HG03280 (cell line): ENCODE data around the gene SART3.
"Not testable (repeated sequence)": the region's sequence is repeated elsewhere in the genome, so short reads cannot be mapped to it uniquely, and the experiment has no call there.

Source experiments
- ATAC-seq: cut with Tn5 transposase; IDR thresholded peaks from one replicate; pipeline ENCODE4 v1.9.1; 2021; ENCODE audit warnings: mild to moderate bottlenecking, moderate library complexity; ENCODE audit not compliant: unreplicated experiment

Gene SART3

DNA sequence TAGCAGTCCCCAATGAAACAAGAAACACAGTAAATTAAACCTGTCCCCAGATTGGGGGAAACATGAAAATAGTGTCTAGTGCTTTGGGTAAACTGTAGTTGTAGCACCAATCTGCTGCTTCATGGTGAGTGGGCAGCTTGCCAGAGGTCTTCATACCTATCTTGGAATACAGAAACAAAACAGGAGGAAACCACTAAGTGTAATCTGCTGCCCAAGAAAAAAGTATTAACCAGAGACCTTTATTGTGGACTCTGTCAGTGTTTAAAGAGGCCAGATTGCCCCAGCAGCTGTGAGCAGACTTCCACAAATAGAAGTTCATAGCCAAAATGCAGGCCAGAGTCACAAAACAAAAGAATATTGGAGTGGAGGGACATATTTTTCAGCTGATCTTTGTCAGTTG lies 3.8 kb upstream of the SART3 start:
- no peak for ATAC-seq

DNA sequence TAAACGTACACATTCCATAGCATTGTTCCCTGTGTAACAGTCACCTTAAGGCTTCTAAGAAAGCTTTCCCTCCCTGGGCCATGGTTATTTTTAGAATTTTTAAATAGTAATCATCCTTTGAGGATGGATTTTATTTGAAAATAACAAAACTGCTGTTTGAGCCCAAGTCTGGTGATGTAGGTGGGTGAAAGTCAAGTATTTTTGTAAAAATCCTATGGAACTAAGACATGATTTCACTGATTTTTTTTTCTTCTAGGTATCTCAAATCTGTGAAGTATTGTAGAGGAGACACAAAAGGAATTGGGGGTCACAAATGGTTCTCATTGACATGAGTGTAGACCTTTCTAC lies 2.8 kb upstream of the SART3 start:
- ATAC-seq: no peak

DNA sequence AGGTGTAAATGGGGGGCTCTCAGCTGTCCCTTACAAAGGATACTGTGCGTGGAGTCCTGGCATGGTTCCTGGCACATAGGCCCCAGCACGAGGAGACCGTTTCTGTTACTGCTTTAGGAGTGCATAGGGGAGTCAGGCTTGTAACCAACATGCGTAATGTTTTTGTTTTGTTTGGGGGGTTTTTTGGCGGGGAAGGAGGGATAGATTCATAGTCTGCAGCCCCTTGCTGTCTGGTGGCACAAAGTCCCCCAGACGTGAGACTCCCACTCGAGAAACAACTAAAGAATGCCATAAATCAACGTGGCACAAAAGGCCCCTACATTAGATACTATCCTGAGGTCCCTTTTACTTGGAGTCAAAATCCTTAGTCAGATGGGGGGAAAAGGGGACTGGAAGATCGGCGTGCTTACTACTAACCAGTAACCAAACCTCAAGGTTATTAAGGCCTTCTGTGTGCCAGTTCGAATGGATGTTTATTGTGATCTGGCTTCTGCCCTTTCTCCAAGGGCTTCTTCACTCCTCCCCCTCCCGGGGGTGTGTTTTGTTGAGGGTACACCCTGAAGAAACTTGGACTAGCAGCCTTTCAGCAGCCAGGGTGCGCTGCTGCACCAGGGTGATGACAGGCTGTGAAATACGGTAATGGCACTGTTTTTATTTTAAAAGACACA lies 2.3 kb upstream of the SART3 start:
- ATAC-seq: peak; percentile 43

DNA sequence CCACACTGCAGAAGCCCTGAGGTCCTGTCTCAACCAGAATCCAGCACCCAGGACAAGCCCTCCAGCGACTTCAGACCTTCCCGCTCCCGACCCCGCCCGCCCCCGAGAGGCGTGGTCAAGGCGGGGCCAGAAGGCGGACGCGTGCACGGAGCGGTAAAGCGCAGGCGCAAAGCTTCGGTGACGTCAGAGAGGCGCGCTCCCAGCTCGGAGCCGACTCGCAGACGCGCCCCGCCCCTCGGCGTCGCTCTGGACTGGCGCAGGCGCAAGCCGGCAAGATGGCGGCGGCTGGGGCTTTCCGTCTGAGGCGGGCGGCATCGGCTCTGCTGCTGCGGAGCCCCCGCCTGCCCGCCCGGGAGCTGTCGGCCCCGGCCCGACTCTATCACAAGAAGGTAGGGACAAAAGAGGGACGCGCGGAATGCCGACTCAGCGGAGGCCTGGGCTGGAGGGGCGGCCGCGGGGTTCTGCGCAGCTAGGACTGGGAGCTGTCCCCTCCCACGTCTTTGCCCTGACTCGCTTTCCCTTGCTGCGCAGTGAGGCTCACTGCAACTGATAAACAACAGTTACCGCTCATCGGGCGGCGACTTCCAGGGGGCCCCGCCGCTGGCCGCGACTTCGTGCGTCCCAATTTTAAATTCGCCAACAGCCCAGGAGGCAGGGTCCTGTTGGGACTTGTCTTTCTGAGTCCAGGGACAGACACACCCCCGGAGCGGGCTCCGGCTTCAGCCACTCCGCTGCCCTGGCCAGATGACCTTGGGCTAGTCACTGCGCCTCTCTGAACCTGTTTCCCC lies 1.6 kb upstream of the SART3 start, which contains the start of gene ISCU:
TSS of gene ISCU (plus strand) at position 249 of the 788 bp plus-strand sequence. CDS start at position 276, 27 bp downstream.
- peak; percentile 69 for ATAC-seq

DNA sequence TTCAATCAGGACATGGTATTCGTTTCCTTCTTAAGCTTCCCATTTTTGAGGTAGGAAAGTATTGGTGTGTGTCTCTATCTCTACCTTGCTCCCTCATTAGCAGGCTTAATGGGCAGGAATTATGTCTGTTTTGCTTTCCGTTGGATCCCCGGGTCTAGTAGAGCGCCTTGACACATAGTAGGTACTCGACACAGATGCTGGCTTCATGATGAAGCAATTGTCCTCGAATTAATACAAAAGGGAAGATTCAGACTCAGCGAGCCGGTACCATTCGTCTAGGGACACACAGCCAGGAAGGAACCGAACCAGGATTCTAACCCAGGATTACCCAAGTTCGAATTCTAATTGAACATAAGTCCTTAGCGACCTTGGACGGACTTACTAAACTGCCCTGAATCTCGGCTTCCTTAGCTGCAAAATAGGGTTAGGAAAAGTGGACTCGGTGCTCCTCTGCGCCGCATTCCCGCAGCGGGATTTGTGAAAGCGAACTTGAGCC lies 927 bp upstream of the SART3 start:
- no peak for ATAC-seq

DNA sequence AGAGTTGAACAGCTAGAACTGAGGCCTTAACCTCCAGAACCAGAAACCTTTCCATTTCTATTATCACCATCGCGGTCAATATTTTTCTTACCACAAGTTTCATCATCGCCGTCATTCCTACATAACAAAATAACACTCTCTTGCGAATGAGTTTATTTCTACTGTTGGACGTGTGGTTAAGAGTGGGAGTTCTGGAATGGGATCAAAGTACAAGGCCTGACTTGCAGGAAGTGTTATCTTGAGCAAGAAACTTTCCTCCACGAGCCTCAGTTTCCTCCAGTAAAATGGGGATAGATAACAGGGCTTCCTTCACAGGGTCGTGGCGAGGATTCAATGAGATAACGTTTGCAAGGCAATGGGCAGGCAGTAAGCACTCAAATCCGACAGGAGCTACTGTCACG lies 652 bp downstream of the SART3 start:
- ATAC-seq: no peak

DNA sequence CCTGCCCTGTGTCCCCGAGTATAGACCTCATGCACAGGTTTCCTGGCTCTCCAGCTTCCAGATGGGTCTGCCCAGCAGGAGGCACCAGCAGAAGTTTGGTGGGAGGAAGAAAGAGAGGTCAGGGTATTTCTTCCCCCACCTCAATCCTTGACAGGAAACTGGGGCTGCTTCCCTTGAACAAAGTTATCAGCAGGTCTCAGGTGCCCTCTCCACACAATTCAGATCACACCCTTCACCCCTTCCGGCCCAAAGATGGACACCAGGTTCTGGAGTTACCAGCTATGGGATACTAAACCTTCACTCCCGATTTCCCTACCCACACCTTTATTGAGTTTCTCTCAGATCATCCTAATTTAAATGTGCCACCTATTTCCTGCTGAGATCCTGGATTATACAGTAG lies 1.2 kb downstream of the SART3 start:
- no peak for ATAC-seq

DNA sequence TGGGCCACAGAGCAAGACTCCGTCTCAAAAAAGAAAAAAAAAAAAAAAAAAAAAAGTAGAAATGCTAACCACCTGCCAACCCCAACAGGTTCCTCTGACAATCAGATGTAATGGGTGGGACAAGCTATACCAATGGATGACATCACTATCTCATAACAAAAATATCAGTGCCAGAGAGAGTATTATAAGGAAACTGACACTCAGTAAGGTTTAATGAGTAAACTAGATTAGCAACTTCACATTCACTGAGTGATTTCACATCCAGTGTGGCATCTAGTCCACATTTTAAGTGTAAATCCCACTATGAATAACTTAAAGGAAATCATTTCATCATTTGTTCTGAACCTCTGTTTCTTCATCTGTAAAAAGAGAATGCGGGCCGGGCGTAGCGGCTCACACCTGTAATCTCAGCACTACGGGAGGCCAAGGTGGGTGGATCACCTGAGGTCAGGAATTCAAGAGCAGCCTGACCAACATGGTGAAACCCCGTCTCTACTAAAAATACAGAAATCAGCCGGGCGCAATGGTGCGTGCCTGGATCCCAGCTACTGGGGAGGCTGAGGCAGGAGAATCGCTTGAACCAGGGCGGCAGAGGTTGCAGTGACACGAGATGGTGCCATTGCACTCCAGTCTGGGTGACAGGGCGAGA lies 1.8 kb downstream of the SART3 start:
- no peak for ATAC-seq

DNA sequence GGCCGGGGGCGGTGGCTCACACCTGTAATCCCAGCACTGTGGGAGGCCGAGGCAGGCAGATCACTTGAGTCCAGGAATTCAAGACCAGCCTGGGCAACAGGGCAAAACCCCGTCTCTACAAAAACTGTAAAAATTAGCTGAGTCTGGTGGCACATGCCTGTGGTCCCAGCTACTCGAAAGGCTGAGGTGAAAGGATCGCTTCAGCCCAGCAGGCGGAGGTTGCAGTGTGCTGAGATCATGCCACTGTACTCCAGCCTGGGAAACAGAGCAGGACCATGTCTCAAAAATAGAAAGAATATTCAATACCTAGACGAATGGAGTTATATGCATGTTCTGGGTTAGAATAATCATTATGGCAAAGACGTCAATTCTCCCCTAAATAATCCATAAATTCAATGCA lies 5.6 kb downstream of the SART3 start:
- not testable (repeated sequence) for ATAC-seq

DNA sequence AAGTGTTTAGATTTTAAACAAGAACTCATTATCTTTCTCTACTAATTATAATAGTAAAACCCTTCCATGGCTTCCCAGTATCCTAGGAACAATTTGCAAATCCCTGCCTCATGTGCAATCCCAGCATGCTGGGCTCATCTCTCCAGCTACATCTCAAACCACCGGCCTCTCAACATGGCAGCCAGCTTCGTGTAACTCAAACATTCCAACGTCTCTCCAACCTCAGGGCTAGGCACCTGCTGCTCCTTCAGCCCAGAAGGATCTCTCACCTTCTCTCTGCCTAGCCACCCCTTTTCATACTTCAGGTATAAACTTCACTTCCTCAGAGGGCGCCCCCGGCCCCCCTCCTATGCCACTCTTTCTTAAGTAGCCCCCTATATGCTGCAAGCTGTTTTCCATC lies 7.2 kb downstream of the SART3 start:
- ATAC-seq: no peak

DNA sequence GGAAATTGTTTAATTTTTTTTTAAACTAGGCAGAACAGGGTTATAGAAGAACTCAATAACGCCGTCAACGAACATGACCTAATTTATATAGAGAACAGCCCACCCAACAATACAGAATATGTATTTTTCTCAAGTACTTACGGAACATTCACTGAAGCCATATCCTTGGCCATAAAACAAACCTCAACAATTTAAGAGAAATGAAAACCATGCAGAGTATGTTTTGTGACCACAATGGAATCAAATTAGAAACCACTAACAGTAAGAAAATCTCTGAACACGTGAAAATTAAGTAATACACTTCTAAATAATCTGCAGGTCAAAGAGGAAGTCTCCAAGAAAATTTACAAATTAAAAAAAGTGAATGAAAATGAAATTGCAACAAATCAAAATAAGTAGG lies 9.4 kb downstream of the SART3 start:
- ATAC-seq: no peak

DNA sequence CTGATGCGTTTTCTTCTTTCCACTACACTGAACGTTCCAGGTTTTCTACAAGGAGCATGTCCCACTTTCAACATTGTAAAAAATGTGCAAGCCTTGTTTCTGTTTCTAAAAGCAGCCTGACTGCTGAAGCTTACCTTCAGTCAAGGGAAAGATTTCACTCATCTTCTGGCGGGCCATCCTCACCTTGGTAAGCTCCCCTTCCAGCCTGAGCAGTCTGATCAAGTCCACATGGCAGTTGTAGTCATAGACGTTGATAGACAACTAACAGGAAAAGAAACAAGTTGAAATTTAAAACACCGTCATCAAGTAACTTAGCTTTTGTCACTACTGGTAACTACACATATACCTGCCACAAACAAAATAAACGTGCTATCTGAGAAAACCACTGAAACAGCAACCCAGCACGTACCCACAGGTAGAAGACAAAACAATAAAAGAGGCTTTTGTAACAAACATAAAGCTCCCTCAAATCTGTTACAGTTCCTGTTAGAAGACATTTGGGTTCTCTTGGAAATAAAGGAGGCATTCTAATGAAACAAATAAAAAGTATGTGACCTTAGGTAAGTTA lies 11.9 kb downstream of the SART3 start:
- ATAC-seq: peak; percentile 49

DNA sequence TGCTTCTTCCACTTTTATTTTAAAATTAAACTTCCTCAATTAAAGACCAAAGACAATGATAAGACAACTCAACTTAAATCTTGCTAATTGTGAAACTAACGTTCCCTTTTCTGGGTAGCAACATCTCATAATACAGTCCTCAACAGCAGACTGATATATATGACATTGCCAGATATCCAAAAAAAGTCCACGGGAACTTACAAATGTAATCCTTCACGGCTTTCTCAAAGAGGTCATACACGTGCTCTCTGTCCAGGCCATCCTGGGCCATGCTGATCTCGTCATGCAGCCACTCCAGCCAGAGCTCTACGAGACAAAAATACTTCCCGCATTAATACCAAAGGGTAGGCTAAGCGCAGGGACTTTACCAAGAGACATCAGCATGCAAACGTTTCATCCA lies 13.3 kb downstream of the SART3 start:
- ATAC-seq: no peak

DNA sequence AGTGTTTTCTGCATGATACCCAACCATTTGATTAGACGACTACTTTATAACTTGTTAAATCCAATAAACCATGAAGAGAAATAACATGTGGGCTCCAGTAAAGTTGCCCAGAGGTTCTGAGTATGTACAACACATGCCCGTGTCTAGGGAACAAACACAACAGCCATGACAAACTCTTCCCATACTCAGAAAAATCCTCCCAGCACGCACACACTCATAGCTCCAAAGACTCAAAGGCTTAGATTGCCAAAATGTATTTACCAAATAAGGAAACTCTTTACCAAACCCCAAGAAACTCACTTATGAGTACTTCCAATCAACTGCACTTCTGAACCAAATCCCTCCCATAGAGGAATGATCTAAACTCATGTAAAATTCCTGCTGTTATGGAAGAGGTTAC lies 17.3 kb downstream of the SART3 start:
- no peak for ATAC-seq

DNA sequence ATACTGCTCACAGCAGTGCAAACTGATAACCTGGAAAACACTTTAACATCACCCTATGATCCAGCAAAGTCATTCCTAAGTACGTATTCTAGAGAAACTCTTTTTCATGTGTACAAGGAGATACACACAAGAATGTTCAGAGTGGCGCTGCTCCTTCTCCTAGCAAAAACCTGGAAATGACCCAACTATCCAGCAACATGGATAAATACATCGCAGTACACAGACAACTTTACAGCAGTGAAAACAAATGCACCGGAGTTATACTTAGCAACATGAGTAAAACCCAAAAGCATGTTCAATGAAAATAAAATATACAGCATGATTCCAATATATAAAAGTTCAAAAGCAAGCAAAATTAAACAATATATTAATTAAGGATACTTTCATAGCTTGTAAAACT lies 18.7 kb downstream of the SART3 start:
- ATAC-seq: no peak

DNA sequence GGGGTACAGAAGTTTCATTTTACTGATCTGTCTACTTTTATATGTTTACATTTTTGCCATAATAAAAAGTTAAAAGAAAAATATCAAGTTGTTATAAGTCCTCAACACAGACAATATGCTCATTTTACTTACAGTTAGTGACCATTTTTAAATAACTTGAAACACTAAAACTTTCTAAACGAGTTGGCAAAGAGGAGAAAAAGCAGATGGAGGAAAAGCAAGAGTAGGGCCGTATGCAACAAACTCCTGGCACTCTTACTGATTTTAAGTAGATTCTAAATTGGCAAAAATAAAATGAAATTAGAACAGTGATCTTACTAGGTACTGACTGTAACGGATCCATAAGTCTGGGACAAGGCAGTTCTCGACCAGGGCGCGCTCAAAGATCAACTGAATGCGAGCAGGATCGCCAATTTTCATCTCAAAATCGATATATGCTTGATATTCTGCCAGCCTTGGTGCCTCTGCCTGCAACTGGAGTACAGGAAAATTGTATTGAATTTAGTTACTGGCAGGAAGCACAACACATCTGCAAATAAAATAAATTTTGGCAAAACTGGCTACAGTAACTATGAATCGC lies 22.3 kb downstream of the SART3 start:
- no peak for ATAC-seq

DNA sequence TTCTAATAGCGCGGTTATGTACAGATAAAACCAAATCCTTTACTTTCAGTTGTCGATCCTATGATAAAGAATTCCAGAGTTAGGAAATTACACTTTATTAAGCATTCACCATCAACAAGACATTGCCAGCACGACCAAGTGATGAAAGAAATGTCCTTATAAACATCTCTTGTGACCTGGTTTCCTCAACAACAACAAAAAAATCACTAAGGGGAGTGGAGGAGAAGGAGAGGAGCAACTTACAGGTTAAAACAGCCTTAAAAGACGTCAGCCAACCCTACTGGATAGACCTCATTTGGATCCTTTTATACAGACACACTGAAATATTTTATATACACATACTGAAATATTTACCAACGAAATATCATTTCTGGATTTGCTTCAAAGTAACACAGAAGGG lies 22.8 kb downstream of the SART3 start:
- ATAC-seq: no peak

DNA sequence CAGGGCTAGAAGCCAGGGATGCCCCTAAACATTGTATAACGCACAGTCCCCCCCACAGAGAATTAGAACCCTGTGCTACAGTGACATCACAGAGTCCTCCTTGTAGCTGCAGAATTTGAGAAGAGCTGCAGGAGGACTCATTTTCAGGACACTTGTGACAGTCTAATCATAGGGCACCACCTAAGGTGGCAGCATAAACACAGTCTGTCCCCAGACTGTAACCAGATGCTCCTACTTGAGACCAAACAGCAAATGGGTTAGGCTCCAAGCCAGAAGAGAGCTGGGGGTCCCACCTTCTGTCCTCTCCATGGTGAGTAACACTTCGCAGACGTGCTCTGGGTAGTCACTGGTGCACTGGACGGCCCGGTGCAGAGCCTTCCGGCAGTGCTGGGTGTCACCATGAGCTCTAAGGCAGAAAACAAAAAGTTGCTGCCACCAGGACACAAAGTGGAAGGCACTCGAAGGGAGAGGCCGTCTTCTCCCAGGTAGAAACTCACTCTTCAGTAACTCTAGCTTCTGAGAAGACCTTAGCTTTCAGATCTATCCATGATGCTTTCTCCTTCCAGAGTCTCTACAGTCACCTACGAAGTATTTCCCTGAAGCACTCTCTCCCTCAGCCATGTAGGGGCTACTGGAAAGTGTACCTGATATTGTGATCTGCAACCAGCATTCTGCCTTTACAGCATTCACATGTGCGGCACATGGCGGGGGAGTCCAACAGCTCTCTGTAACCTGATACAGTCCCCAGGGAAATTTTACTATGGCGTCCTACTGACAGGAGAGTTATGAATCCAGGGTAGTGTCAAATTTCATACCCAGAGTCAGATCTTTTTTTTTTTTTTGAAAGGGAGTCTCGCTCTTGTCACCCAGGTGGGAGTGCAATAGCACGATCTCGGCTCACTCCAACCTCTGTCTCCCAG lies 28.8 kb downstream of the SART3 start:
- no peak for ATAC-seq

DNA sequence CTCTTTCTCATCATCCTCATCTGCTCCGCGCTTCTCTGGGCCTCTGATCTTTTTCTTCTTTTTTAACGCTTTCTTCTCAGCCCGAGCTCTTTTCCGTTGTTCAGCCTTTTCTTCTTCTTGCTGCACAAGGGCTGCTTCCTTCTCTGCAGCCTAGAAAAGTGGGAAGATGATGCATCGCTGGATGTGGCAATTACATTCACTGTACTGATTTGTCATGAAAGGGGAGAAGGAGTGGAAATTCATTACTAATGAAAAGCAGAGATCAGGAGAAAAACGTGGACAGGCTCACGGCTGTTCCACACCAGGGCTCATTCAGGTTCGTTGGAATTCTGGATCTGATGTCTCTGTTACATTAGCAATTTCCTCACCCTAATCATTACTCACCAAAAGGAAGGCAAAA lies 30.8 kb downstream of the SART3 start:
- no peak for ATAC-seq

DNA sequence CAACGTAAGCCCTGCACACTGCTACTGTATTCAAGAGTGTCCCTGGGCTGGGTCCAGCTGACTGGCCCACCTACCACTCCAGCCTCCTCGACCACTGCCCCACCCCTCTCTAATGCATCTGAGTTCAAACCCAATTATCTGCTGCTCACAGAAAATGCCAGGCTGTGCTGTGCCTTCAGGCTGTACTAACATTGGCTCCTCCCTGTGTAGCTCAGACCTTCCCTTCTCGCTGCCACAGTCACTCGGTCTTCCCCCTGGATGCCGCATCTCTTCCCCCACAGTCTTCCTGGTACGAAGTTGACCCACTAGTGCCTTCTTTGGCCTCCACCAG lies 33.8 kb downstream of the SART3 start:
- ATAC-seq: no peak
